ENCODE data around the gene LMBRD2.
"Not testable (repeated sequence)": the region's sequence is repeated elsewhere in the genome, so short reads cannot be mapped to it uniquely, and the experiment has no call there.

DNA sequence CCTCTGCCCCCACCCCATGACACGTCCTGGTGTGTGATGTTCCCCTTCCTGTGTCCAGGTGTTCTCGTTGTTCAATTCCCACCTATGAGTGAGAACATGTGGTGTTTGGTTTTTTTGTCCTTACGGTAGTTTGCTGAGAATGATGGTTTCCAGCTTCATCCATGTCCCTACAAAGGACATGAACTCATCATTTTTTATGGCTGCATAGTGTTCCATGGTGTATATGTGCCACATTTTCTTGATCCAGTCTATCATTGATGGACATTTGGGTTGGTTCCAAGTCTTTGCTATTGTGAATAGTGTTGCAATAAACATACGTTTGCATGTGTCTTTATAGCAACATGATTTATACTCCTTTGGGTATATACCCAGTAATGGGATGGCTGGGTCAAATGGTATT is 32.7 kb upstream of the LMBRD2 start:
- TF ChIP-seq, protein P1, sequence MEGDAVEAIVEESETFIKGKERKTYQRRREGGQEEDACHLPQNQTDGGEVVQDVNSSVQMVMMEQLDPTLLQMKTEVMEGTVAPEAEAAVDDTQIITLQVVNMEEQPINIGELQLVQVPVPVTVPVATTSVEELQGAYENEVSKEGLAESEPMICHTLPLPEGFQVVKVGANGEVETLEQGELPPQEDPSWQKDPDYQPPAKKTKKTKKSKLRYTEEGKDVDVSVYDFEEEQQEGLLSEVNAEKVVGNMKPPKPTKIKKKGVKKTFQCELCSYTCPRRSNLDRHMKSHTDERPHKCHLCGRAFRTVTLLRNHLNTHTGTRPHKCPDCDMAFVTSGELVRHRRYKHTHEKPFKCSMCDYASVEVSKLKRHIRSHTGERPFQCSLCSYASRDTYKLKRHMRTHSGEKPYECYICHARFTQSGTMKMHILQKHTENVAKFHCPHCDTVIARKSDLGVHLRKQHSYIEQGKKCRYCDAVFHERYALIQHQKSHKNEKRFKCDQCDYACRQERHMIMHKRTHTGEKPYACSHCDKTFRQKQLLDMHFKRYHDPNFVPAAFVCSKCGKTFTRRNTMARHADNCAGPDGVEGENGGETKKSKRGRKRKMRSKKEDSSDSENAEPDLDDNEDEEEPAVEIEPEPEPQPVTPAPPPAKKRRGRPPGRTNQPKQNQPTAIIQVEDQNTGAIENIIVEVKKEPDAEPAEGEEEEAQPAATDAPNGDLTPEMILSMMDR (conservative IDR thresholded peaks at IDR 0.05; ENCODE audit: low read depth in 2 of 2) = not testable (repeated sequence)
- TF ChIP-seq, protein P2, sequence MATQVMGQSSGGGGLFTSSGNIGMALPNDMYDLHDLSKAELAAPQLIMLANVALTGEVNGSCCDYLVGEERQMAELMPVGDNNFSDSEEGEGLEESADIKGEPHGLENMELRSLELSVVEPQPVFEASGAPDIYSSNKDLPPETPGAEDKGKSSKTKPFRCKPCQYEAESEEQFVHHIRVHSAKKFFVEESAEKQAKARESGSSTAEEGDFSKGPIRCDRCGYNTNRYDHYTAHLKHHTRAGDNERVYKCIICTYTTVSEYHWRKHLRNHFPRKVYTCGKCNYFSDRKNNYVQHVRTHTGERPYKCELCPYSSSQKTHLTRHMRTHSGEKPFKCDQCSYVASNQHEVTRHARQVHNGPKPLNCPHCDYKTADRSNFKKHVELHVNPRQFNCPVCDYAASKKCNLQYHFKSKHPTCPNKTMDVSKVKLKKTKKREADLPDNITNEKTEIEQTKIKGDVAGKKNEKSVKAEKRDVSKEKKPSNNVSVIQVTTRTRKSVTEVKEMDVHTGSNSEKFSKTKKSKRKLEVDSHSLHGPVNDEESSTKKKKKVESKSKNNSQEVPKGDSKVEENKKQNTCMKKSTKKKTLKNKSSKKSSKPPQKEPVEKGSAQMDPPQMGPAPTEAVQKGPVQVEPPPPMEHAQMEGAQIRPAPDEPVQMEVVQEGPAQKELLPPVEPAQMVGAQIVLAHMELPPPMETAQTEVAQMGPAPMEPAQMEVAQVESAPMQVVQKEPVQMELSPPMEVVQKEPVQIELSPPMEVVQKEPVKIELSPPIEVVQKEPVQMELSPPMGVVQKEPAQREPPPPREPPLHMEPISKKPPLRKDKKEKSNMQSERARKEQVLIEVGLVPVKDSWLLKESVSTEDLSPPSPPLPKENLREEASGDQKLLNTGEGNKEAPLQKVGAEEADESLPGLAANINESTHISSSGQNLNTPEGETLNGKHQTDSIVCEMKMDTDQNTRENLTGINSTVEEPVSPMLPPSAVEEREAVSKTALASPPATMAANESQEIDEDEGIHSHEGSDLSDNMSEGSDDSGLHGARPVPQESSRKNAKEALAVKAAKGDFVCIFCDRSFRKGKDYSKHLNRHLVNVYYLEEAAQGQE (IDR thresholded peaks at IDR 0.05; ENCODE audit: unreplicated experiment) = not testable (repeated sequence)
- not testable (repeated sequence) for TF ChIP-seq ZNF331 (CRISPR knock-in tag; IDR thresholded peaks at IDR 0.05; ENCODE audit: low read depth); EZH2 (IDR thresholded peaks at IDR 0.05; ENCODE audit: low read depth, unreplicated experiment); POLR2AphosphoS5 (IDR thresholded peaks at IDR 0.05; ENCODE audit: low read depth); EZH2phosphoT487 (IDR thresholded peaks at IDR 0.05; ENCODE audit: unreplicated experiment); STAT1 (IDR thresholded peaks at IDR 0.05; ENCODE audit: unreplicated experiment); JUNB (IDR thresholded peaks at IDR 0.05; ENCODE audit: unreplicated experiment)
